GM15510 (cell line): ENCODE results near the gene FBXO24.

Experiments
- POLR2A ChIP-seq: IDR thresholded peaks from 3 replicates; pipeline ENCODE4 v1.6.1; 2011; ENCODE audit warnings: borderline replicate concordance; ENCODE audit not compliant: insufficient read length; ENCODE audit errors: extremely low read depth

The FBXO24 gene

GRCh38 chr7:100640517-100641440 lies 54.7 kb downstream of the FBXO24 start:
- no peak for TF ChIP-seq POLR2A

GRCh38 chr7:100641463-100641859 lies 55.3 kb downstream of the FBXO24 start, which contains the start of gene TFR2:
TFR2 (minus strand) TSS chr7:100641552; CDS start chr7:100641509, 43 bp downstream.
- TF ChIP-seq POLR2A, result no peak

GRCh38 chr7:100641860-100642533 lies 55.9 kb downstream of the FBXO24 start:
- no peak for TF ChIP-seq POLR2A

- TF ChIP-seq POLR2A, result no peak
These were observed 56.4 kb downstream of the FBXO24 start for GRCh38 chr7:100642534-100642907.

GRCh38 chr7:100649826-100650565 lies 63.9 kb downstream of the FBXO24 start:
- no peak for TF ChIP-seq POLR2A
